ENCODE results near the gene C17orf75. TPM values are rescaled to one million over a fixed set of nuclear protein-coding genes. Genes with fewer than 3 reads are reported as not detected.
"Not testable (repeated sequence)": the region's sequence is repeated elsewhere in the genome, so short reads cannot be mapped to it uniquely, and the experiment has no call there.

Gene C17orf75
- total RNA-seq, 2 donors from 2014 or later: 15.3 to 16.3 TPM

- 15% methylated on average over 11 of the region's 11 CpGs for WGBS
- peak overlapping the region; percentile 5 to 8 for H3K4me3 ChIP-seq
- peak; percentile 65 for DNase-seq (ENCODE audit: low spot score)
- H3K36me3 ChIP-seq: no peaks in the 10 kb centered on the region
- no peaks in the 10 kb centered on the region for H3K27me3 ChIP-seq (replicated peaks; ENCODE audit: insufficient read depth)
- H3K9me3 ChIP-seq: no peaks in the 10 kb centered on the region
- intact Hi-C loops (cut with DNase I): no loop called here
- H3K27ac ChIP-seq: peak overlapping the region; percentile 17 to 75
- TF ChIP-seq CTCF (IDR thresholded peaks at IDR 0.05) (peak in 1 of 4 experiments; percentile 1), POLR2AphosphoS5 (IDR thresholded peaks at IDR 0.05) (peak; percentile 52), POLR2A (IDR thresholded peaks at IDR 0.05) (peak; percentile 24)
- H3K4me1 ChIP-seq (replicated peaks): no peaks in the 10 kb centered on the region
These were observed 18.0 kb downstream of the C17orf75 start for GRCh38 chr17:32323811-32324491.

- no peak overlapping the region for H3K27ac ChIP-seq
- no peak for TF ChIP-seq POLR2AphosphoS5 (IDR thresholded peaks at IDR 0.05)
- no peak for TF ChIP-seq POLR2A (IDR thresholded peaks at IDR 0.05)
- no peak for TF ChIP-seq CTCF (IDR thresholded peaks at IDR 0.05)
- 94% methylated on average over 10 of the region's 10 CpGs for WGBS
- no peaks in the 10 kb centered on the region for H3K36me3 ChIP-seq
- H3K4me1 ChIP-seq (replicated peaks): no peaks in the 10 kb centered on the region
- H3K4me3 ChIP-seq: no peak overlapping the region
- no peak for DNase-seq (ENCODE audit: low spot score)
- H3K9me3 ChIP-seq: no peaks in the 10 kb centered on the region
- intact Hi-C loops (cut with DNase I): no loop called here
- no peaks in the 10 kb centered on the region for H3K27me3 ChIP-seq (replicated peaks; ENCODE audit: insufficient read depth)
These were observed 18.9 kb downstream of the C17orf75 start for GRCh38 chr17:32323046-32323445.

- H3K27me3 ChIP-seq (replicated peaks; ENCODE audit: insufficient read depth): no peaks in the 10 kb centered on the region
- no peaks in the 10 kb centered on the region for H3K9me3 ChIP-seq
- no peaks in the 10 kb centered on the region for H3K36me3 ChIP-seq
- no peak overlapping the region for H3K27ac ChIP-seq
- no peak for DNase-seq (ENCODE audit: low spot score)
- no peaks in the 10 kb centered on the region for H3K4me1 ChIP-seq (replicated peaks)
- H3K4me3 ChIP-seq: no peak overlapping the region
- intact Hi-C loops (cut with DNase I): no loop called here
- WGBS: 95% methylated on average over 15 of the region's 15 CpGs
- TF ChIP-seq POLR2AphosphoS5 (IDR thresholded peaks at IDR 0.05) (no peak), POLR2A (IDR thresholded peaks at IDR 0.05) (no peak), CTCF (IDR thresholded peaks at IDR 0.05) (no peak)
These were observed 21.1 kb downstream of the C17orf75 start for GRCh38 chr17:32320847-32321246.

GRCh38 chr17:32320080-32320479 is 21.9 kb downstream of the C17orf75 start:
- H3K4me3 ChIP-seq; H3K27ac ChIP-seq; intact Hi-C loops (cut with DNase I); H3K9me3 ChIP-seq; DNase-seq (ENCODE audit: low spot score); H3K27me3 ChIP-seq (replicated peaks; ENCODE audit: insufficient read depth); H3K36me3 ChIP-seq; H3K4me1 ChIP-seq (replicated peaks): not testable (repeated sequence)
- 95% methylated on average over 6 of the region's 6 CpGs for WGBS

- TF ChIP-seq CTCF (IDR thresholded peaks at IDR 0.05) (peak; percentile 70 to 95 (median 85)), POLR2A (IDR thresholded peaks at IDR 0.05) (no peak), POLR2AphosphoS5 (IDR thresholded peaks at IDR 0.05) (peak; percentile 7)
- intact Hi-C loops (cut with DNase I): loop anchor here (1.0 kb wide), 1 partner anchor 68 kb away; no protein-coding TSS in a partner anchor
- 19% methylated on average over 5 of the region's 5 CpGs for whole genome bisulfite sequencing
- Histone ChIP-seq H3K36me3 (no peaks in the 10 kb centered on the region), H3K27ac (no peak overlapping the region), H3K4me3 (no peak overlapping the region), H3K27me3 (replicated peaks; ENCODE audit: insufficient read depth) (no peaks in the 10 kb centered on the region), H3K9me3 (no peaks in the 10 kb centered on the region), H3K4me1 (replicated peaks) (no peaks in the 10 kb centered on the region)
- peak; percentile 64 for DNase-seq (ENCODE audit: low spot score)
These were observed 22.4 kb downstream of the C17orf75 start for GRCh38 chr17:32319548-32319905.

Measured in prostate gland (tissue), 2 donors.